ENCODE results near the gene GJD4.

DNA sequence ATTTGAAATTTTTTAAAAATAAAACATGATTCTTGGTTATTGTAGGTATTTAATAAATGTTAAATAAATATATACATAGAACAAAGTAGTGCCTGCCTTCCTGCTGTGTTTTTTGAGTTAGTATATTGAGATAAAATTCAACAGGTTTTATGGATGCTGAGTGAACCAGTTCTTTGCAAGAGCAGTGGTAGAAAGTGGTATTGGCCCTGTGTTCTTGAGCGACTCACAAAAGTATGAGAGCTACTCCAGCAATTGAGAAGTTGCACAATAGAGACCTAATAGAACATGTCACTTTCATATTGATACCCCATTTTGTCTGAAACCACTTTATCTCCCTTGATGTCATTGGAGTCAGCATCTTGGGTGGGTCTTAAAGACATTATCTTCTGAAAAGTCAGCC is 32.6 kb upstream of the GJD4 start:
- TF ChIP-seq, protein P1, sequence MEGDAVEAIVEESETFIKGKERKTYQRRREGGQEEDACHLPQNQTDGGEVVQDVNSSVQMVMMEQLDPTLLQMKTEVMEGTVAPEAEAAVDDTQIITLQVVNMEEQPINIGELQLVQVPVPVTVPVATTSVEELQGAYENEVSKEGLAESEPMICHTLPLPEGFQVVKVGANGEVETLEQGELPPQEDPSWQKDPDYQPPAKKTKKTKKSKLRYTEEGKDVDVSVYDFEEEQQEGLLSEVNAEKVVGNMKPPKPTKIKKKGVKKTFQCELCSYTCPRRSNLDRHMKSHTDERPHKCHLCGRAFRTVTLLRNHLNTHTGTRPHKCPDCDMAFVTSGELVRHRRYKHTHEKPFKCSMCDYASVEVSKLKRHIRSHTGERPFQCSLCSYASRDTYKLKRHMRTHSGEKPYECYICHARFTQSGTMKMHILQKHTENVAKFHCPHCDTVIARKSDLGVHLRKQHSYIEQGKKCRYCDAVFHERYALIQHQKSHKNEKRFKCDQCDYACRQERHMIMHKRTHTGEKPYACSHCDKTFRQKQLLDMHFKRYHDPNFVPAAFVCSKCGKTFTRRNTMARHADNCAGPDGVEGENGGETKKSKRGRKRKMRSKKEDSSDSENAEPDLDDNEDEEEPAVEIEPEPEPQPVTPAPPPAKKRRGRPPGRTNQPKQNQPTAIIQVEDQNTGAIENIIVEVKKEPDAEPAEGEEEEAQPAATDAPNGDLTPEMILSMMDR (IDR thresholded peaks at IDR 0.05; ENCODE audit: low read depth, low read length, poor library complexity, severe bottlenecking) = no peak
- TF ChIP-seq EZH2phosphoT487 (IDR thresholded peaks at IDR 0.05; ENCODE audit: borderline replicate concordance, low read length) = no peak
